Measurements from ENCODE around the gene RAB27A. TPM values are rescaled to one million over a fixed set of nuclear protein-coding genes. Genes with fewer than 3 reads are reported as not detected.
"Not testable (repeated sequence)": the region's sequence is repeated elsewhere in the genome, so short reads cannot be mapped to it uniquely, and the experiment has no call there.

RAB27A gene
- total RNA-seq, 3 donors from 2014 or later: 95.3 to 144 (median 108) TPM

DNA sequence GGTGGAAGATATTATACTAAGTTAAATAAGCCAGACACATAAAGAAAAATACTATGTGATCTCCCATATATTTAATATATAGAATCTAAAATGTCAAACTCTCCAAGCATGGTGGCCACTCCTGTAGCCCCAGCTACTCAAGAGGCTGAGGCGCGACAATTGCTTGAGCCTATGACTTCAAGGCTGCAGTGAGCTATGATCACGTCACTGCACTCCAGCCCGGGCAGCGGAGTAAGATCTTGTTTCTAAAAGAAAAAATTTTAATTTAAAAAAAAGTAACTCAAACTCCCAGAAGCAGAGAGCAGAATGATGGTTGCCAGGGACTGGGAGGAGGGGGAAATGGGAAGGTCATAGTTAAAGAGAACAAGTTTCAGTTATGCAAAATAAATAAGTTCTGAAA is 13.3 kb downstream of the RAB27A start:
- Mint-ChIP-seq H3K36me3 (ENCODE audit: insufficient read depth) (peaks cover 20% of the 10 kb centered on the region), H3K4me3 (no peak overlapping the region), H3K9me3 (peaks cover 3% of the 10 kb centered on the region), H3K4me1 (ENCODE audit: low read depth) (peaks cover 80% of the 10 kb centered on the region), H3K27me3 (ENCODE audit: low read depth) (no peaks in the 10 kb centered on the region)
- DNase-seq: no peak
- ATAC-seq: no peak

DNA sequence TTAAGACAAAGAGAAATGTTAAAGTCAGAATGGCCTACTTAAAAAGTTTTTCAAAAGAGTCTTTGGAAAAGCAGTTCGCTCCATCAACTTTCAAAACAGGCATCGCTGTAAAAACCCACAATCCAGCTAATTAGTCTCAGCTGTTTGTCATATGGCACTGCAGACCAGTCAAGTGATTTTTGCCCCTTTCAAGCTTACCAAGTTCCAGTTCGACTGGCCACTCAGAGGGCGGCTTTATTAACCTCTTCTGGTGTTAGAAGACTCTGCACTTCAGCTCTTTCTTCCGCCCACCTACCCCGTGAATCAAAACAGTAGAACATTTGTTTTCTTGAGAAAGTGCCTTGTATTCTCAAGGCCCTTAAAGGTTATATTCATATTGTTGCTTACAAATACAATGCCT is 19.3 kb downstream of the RAB27A start:
- Mint-ChIP-seq H3K4me1 (ENCODE audit: low read depth) (peaks cover 79% of the 10 kb centered on the region), H3K9me3 (no peaks in the 10 kb centered on the region), H3K4me3 (no peak overlapping the region), H3K27me3 (ENCODE audit: low read depth) (no peaks in the 10 kb centered on the region), H3K36me3 (ENCODE audit: insufficient read depth) (peaks cover 43% of the 10 kb centered on the region)
- ATAC-seq (no peak), DNase-seq (no peak)

DNA sequence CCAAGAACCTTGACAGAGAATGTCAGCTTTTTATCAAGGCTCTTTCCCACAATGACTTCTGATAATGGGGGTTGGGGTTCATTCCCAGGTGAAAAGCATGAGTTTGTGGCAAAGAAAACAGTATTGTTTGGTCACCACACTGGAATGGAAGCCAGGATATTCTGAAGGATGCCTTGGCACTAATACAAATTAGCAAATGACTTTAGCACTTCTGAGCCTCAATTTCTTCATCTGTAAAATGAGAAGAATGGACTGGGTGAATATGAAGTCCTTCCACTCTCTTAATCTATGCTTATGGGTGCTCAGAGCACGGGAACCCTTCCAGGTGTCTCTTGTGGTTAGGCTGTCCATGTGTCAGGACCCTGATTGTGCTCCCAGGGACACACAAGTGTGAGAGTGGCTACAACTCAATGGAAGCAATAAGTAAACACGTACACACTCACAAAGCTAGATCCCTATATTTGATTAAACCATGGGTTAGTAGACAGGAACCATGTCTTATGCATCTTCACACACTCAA is 21.4 kb downstream of the RAB27A start:
- DNase-seq: no peak
- Mint-ChIP-seq H3K4me1 (ENCODE audit: low read depth) (peaks cover 66% of the 10 kb centered on the region), H3K27me3 (ENCODE audit: low read depth) (no peaks in the 10 kb centered on the region), H3K36me3 (ENCODE audit: insufficient read depth) (peaks cover 38% of the 10 kb centered on the region), H3K9me3 (no peaks in the 10 kb centered on the region), H3K4me3 (peak overlapping the region; percentile 73)
- ATAC-seq: no peak

DNA sequence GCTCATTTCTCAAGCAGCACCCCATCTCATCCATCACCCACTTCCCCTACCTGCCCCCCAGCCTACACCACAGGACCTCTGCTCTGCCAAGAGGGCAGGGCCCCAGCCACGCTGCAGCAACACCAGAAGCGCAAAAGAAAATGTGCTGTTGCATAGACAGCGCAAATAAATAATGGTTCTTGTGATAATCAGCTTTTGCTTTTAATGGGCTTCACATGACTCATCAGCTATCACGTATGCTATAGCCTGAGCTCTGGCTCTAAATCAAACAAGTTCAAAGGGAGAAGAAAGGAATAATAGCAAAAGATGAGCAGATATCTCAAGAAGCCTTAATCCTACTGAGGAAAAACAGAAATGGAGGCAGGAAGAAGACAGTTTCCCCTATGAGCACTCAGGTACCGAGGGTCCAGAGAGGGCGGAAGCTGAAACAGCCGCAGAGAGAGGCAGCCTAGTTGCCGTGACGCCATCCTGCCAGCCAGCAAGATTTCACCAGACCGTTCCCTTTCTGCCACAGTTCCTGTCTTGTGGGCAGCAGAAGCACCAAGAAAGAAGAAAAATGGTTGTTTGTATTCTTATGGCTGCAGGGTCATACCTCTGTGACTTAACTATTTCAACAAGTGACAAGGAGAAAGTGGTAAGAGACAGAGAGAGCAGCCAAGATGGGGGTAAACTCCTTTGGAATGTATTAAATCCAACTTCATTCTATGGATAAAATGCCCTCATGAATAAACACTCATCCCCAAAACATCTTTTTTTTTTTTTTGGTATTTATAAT is 22.0 kb downstream of the RAB27A start:
- Mint-ChIP-seq H3K4me1 (ENCODE audit: low read depth) (peaks cover 66% of the 10 kb centered on the region), H3K36me3 (ENCODE audit: insufficient read depth) (peaks cover 42% of the 10 kb centered on the region), H3K27me3 (ENCODE audit: low read depth) (no peaks in the 10 kb centered on the region), H3K4me3 (peak overlapping the region; percentile 73), H3K9me3 (no peaks in the 10 kb centered on the region)
- ATAC-seq (peak; percentile 87 to 93), DNase-seq (peak; percentile 54)

DNA sequence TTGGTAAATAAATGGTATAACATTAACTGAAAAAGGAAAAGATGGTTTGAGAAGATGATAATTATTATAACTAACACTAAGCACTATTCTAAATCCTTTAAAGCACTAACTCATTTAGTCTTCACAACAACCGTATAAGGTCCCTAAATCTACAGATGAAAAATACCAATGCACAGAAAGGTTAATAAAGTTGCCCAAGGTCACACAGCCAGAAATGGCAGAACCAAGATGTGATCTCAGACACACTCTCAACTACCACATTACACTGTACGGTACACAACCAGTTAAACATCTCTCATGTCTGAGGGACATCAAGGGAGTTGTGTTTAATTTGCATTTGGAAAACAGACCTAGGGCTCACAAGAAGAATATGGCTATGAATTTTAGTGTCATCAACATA is 23.1 kb downstream of the RAB27A start:
- peaks cover 60% of the 10 kb centered on the region for H3K4me1 Mint-ChIP-seq (ENCODE audit: low read depth)
- H3K9me3 Mint-ChIP-seq: no peaks in the 10 kb centered on the region
- H3K27me3 Mint-ChIP-seq (ENCODE audit: low read depth): no peaks in the 10 kb centered on the region
- peaks cover 40% of the 10 kb centered on the region for H3K36me3 Mint-ChIP-seq (ENCODE audit: insufficient read depth)
- no peak for DNase-seq
- no peak for ATAC-seq
- peak overlapping the region; percentile 73 for H3K4me3 Mint-ChIP-seq

DNA sequence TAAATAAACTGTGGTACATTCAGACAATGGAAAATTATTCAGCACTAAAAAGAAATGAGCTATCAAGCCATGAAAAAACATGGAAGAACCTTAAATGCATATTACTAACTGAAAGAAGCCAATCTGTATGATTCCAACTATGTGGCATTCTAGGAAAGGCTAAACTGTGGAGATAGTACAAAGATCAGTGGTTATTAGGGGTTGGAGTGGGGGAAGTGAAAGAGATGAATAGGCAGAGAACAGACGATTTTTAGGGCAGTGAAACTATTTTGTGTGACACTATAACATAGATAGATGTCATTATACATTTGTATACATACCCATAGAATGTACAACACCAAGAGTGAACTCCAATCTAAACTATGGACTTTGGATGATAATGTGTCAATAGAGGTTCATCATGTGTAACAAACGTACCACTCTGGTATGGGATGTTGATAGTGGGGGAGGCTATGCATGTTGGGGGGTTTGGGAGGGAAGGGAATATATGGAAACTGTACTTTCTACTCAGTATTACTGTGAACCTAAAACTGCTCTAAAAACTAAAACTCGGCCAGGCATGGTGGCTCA is 29.0 kb downstream of the RAB27A start:
- Mint-ChIP-seq H3K9me3 (no peaks in the 10 kb centered on the region), H3K4me1 (ENCODE audit: low read depth) (peaks cover 44% of the 10 kb centered on the region), H3K27me3 (ENCODE audit: low read depth) (no peaks in the 10 kb centered on the region), H3K36me3 (ENCODE audit: insufficient read depth) (peaks cover 39% of the 10 kb centered on the region), H3K4me3 (no peak overlapping the region)
- no peak for DNase-seq
- no peak for ATAC-seq

DNA sequence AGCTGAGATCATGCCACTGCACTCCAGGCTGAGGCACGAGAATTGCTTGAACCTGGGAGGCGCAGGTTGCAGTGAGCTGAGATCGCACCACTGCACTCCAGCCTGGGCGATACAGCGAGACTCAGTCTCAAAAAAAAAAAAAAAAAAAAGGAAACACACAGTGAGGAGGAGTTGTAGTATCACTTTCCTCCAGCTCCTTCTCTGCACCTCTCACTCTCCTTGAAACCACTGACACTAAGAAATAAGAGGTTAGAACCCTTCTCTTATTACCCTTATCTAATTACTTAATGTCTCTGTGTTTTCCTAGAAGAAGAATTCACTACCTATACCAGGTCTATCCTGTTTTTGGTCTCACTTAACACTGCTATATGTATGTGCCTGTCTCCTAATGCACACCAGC is 31.7 kb downstream of the RAB27A start:
- Mint-ChIP-seq H3K4me3 (no peak overlapping the region), H3K9me3 (no peaks in the 10 kb centered on the region), H3K36me3 (ENCODE audit: insufficient read depth) (peaks cover 34% of the 10 kb centered on the region), H3K27me3 (ENCODE audit: low read depth) (no peaks in the 10 kb centered on the region), H3K4me1 (ENCODE audit: low read depth) (peaks cover 54% of the 10 kb centered on the region)
- ATAC-seq (no peak), DNase-seq (no peak)

DNA sequence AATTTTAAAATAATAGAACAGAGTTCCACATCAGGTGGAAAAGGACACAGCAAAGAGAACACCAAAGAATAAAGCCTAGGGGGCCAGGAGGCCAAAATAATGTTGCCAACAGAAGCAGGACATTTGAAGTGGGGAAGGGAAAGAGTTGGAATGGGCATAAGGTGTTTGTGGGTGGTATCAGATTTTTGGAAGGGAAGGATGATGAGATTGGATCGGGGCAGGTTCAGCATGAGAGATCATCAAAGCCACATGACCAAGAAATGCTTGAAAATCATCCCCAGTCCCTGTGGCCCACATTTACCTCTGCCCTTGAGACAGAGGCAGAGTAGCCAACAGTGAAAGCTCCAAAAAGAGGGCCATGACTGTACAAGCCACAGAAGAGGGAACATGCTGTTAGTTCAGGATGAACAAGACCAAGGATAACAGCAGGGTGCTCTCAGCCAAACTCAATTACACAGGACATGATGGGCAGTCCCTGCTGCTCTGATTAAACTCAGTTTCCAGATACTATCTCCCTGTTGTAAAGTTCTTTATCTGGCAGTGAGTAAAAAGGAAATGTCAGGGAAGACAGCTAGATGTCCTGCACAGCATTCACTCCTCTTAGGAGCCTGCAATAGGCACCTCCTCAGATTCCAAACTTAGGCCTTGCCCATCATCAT is 32.5 kb downstream of the RAB27A start:
- DNase-seq (no peak), ATAC-seq (no peak)
- Mint-ChIP-seq H3K9me3 (no peaks in the 10 kb centered on the region), H3K36me3 (ENCODE audit: insufficient read depth) (peaks cover 31% of the 10 kb centered on the region), H3K4me3 (no peak overlapping the region), H3K27me3 (ENCODE audit: low read depth) (no peaks in the 10 kb centered on the region), H3K4me1 (ENCODE audit: low read depth) (peaks cover 56% of the 10 kb centered on the region)

DNA sequence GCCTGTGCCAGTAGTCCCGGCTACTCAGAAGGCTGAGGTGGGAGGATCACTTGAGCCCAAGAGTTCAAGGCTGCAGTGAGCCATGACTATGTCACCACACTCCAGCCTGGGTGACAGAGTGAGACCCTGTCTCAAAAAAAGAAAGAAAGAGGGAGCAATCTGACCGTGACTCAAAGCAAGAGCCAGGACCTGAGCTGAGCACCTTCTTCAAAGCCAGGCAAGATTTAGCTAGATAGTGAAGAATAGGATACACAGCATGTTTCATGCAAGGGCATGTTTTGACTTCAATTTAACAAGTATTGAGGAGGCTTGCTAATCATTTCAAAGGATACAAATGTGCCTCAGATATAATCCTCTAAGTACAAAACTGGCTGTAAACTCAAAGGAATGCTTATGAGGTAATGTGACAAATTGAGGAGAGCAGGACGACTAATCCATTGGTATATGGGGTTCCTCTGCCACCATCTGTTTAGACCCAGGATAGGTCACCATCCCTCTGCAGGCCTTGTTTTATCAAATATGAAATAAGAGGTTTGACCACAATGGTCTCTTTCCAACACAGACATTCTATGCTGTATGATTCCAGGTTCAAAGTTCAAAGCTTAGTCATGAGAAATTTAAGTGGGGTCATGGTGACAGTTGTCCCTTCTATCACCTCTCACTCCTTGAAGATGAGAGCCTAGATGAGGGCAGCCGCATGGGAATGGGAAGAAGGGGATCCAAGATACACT is 33.2 kb downstream of the RAB27A start:
- peak overlapping the region; percentile 76 for H3K4me3 Mint-ChIP-seq
- ATAC-seq (peak; percentile 48 to 59), DNase-seq (no peak)
- H3K27me3 Mint-ChIP-seq (ENCODE audit: low read depth): no peaks in the 10 kb centered on the region
- H3K36me3 Mint-ChIP-seq (ENCODE audit: insufficient read depth): peaks cover 35% of the 10 kb centered on the region
- H3K4me1 Mint-ChIP-seq (ENCODE audit: low read depth): peaks cover 62% of the 10 kb centered on the region
- H3K9me3 Mint-ChIP-seq: no peaks in the 10 kb centered on the region

DNA sequence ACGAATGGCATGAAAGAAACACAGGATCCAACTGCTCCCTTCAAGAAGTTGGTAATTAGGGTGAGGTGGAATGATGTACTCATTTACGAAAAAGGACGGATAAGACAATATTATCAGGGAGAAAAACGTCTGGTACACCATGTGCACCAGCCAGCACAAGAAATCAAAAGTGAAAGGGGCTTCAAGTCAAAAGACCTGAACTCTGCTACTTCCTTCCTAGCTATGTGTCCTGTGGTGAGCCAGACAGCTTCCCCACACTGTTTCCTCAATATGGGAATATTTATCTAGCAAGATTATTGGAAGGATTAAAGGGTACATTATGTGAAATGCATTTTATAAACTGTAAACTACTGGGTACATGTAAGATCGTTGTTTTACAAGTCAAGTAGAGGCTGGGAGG is 33.9 kb downstream of the RAB27A start:
- no peaks in the 10 kb centered on the region for H3K9me3 Mint-ChIP-seq
- DNase-seq: no peak
- peak; percentile 55 to 64 for ATAC-seq
- peak overlapping the region; percentile 76 for H3K4me3 Mint-ChIP-seq
- H3K4me1 Mint-ChIP-seq (ENCODE audit: low read depth): peaks cover 69% of the 10 kb centered on the region
- H3K36me3 Mint-ChIP-seq (ENCODE audit: insufficient read depth): peaks cover 37% of the 10 kb centered on the region
- no peaks in the 10 kb centered on the region for H3K27me3 Mint-ChIP-seq (ENCODE audit: low read depth)

DNA sequence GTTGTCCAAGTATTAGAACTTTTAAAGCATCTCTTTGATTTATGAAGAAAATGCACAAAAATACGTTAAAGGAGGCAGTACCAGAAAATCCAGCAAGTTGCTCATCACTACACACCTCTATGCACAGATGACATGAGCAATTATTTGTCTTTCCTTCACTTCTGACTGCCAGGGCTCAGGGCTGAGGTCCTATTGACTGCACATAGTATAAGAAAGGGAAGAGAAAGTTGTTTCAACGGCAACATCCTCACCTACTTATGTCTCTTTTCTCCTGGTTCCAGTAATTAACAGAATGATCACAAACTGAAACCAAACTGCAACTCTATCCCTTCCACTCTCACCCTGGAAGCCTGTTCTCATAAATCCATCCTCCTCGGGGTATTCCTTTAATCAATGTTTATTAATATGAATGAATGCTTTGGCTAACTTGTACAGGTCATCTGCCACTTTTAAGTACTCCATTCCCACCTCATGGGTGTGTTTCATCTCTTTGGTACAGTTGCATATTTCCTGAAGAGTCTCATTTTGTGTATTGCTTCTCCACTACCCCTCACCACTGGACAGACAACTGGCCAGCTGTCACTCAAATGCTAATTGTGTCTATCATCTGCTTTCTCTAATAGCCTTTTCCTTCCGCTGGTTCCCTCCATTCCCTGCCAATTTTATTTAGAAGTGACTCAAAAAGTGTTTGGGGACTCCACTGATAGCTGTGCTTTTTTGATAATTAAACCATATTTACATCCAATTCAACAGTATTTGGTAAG is 34.5 kb downstream of the RAB27A start:
- Mint-ChIP-seq H3K27me3 (ENCODE audit: low read depth) (no peaks in the 10 kb centered on the region), H3K36me3 (ENCODE audit: insufficient read depth) (peaks cover 32% of the 10 kb centered on the region), H3K9me3 (no peaks in the 10 kb centered on the region), H3K4me1 (ENCODE audit: low read depth) (peaks cover 69% of the 10 kb centered on the region), H3K4me3 (peak overlapping the region; percentile 76)
- ATAC-seq: peak in 1 of 2 donors; percentile 17
- no peak for DNase-seq

DNA sequence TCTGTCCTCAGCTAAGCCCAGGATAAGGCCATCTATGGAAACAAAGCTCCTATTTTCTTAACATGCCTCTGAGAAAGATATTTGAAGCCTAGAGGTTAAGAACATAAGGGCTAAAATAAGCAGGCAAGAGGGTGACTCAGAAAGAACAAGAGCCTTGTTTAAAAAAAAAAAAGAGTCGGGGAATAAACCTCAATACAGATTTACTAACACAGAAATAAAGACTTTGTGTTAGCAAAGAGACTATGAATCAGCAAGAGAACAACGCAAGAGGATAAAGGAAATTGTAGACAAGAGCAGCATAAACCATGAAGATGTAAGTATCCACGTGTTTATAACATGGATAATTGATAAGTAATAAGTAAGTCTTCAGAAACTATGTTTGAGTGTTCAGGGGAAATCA is 36.0 kb downstream of the RAB27A start:
- DNase-seq (no peak), ATAC-seq (peak; percentile 39 to 42)
- Mint-ChIP-seq H3K4me1 (ENCODE audit: low read depth) (peaks cover 72% of the 10 kb centered on the region), H3K4me3 (no peak overlapping the region), H3K36me3 (ENCODE audit: insufficient read depth) (peaks cover 36% of the 10 kb centered on the region), H3K27me3 (ENCODE audit: low read depth) (no peaks in the 10 kb centered on the region), H3K9me3 (no peaks in the 10 kb centered on the region)

DNA sequence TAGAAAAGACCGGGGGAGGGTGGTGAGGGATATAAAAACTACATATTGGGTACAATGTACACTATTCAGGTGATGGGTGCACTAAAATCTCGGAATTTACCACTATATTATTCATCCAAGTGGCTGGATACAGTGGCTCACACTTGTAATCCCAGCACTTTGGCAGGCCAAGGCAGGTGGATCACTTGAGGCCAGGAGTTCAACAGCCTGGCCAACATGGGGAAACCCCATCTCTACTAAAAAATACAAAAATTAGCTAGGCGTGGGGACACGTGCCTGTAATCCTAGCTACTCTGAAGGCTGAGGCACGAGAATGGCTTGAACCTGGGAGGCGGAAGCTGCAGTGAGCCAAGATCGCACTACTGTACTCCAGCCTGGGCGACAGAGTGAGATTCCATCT is 37.4 kb downstream of the RAB27A start:
- not testable (repeated sequence) for DNase-seq; H3K27me3 Mint-ChIP-seq (ENCODE audit: low read depth); H3K9me3 Mint-ChIP-seq; H3K4me3 Mint-ChIP-seq; ATAC-seq
- Mint-ChIP-seq H3K4me1 (ENCODE audit: low read depth) (peaks cover 71% of the 10 kb centered on the region), H3K36me3 (ENCODE audit: insufficient read depth) (peaks cover 38% of the 10 kb centered on the region)
